HCT116 (cell line): ENCODE data around the gene DNAAF5.

ENCODE experiments used
- EZH2 ChIP-seq: fragments of 200-600 bp; sonication (generic); IDR thresholded peaks from 2 replicates; pipeline ENCODE4 v1.6.1; 2017; ENCODE audit warnings: antibody characterized with exemption, mixed run types
- EZH2phosphoT487 ChIP-seq: fragments of 200-600 bp; IDR thresholded peaks from 2 replicates; pipeline ENCODE4 v1.6.1; 2018; ENCODE audit warnings: antibody characterized with exemption, borderline replicate concordance
- FOSL1 ChIP-seq: IDR thresholded peaks from 2 replicates; pipeline ENCODE4 v1.6.1; 2012; ENCODE audit warnings: low read depth
- JUND ChIP-seq: IDR thresholded peaks from 2 replicates; pipeline ENCODE4 v1.6.1; 2012
- POLR2A ChIP-seq: IDR thresholded peaks from 2 replicates; pipeline ENCODE4 v1.7.0; 2011; ENCODE audit warnings: borderline replicate concordance; ENCODE audit not compliant: insufficient read depth, insufficient read length; ENCODE audit errors: extremely low read depth
- POLR2AphosphoS5 ChIP-seq: IDR thresholded peaks from 2 replicates; pipeline ENCODE4 v1.6.1; 2011; ENCODE audit warnings: mild to moderate bottlenecking, low read depth, low read length, moderate library complexity
- REST ChIP-seq: IDR thresholded peaks from 2 replicates; pipeline ENCODE4 v1.6.1; 2012; ENCODE audit warnings: low read depth
- SP1 ChIP-seq: IDR thresholded peaks from 2 replicates; pipeline ENCODE4 v1.6.1; 2012; ENCODE audit warnings: low read depth
- YY1 ChIP-seq: IDR thresholded peaks from 2 replicates; pipeline ENCODE4 v1.6.1; 2011; ENCODE audit warnings: low read length, low read depth, moderate library complexity, mild to moderate bottlenecking; ENCODE audit not compliant: insufficient replicate concordance; ENCODE audit errors: extremely low read depth
- TF ChIP-seq, protein P1 (sequence below): IDR thresholded peaks from 2 replicates; pipeline ENCODE4 v1.6.1; 2012
- TF ChIP-seq, protein P2 (sequence below), 3 experiments: fragments of 200-600 bp in 1 of 3; sonication (generic) in 1 of 3; IDR thresholded peaks in 2 of 3; conservative IDR thresholded peaks in 1 of 3; 2 replicates each; pipeline ENCODE4 v1.5.1; 2012 to 2017; ENCODE audit warnings: low read depth in 2 of 3, low read length in 2 of 3, antibody characterized with exemption in 1 of 3, borderline replicate concordance in 1 of 3, control low read depth in 1 of 3, mild to moderate bottlenecking in 1 of 3, mixed read lengths in 1 of 3, mixed run types in 1 of 3, moderate library complexity in 1 of 3; ENCODE audit not compliant: insufficient read depth in 1 of 3

DNA sequence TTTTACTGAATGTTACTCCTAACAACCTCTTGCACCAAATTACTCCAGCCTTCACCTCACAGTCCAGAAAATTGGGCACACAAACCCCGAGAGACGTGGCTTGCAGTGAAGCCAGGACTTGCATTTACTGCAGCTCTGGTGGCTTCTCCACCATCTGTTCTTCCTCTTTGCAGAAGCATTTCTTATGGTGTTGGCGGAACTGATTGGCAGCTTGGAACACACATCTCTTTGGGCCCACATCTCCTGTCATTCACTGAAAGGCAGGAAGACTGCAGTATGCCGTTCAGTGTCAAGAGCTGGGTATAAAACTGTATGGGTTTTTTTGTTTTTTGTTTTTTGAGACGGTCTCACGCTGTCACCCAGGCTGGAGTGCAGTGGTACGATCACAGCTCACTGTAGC, 38.9 kb downstream of the DNAAF5 start:
- TF ChIP-seq EZH2, result no peak
- TF ChIP-seq REST, result no peak
- TF ChIP-seq, protein P1, sequence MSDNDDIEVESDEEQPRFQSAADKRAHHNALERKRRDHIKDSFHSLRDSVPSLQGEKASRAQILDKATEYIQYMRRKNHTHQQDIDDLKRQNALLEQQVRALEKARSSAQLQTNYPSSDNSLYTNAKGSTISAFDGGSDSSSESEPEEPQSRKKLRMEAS, result no peak
- TF ChIP-seq POLR2AphosphoS5, result no peak
- TF ChIP-seq, protein P2, sequence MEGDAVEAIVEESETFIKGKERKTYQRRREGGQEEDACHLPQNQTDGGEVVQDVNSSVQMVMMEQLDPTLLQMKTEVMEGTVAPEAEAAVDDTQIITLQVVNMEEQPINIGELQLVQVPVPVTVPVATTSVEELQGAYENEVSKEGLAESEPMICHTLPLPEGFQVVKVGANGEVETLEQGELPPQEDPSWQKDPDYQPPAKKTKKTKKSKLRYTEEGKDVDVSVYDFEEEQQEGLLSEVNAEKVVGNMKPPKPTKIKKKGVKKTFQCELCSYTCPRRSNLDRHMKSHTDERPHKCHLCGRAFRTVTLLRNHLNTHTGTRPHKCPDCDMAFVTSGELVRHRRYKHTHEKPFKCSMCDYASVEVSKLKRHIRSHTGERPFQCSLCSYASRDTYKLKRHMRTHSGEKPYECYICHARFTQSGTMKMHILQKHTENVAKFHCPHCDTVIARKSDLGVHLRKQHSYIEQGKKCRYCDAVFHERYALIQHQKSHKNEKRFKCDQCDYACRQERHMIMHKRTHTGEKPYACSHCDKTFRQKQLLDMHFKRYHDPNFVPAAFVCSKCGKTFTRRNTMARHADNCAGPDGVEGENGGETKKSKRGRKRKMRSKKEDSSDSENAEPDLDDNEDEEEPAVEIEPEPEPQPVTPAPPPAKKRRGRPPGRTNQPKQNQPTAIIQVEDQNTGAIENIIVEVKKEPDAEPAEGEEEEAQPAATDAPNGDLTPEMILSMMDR (IDR thresholded peaks at IDR 0.05 in 2 of 3, conservative IDR thresholded peaks at IDR 0.05 in 1 of 3; ENCODE audit: borderline replicate concordance in 1 of 3, insufficient read depth in 1 of 3, low read depth in 2 of 3, low read length in 2 of 3), result no peak
- TF ChIP-seq POLR2A, result no peak
- no peak for TF ChIP-seq EZH2phosphoT487
- no peak for TF ChIP-seq JUND
- TF ChIP-seq YY1, result no peak
- TF ChIP-seq SP1, result no peak
- no peak for TF ChIP-seq FOSL1
